Measurements from ENCODE around the gene TMC7.

The TMC7 gene

GRCh38 chr16:19031738-19032137 lies 48.0 kb downstream of the TMC7 start:
- no peak for TF ChIP-seq EZH2phosphoT487 (IDR thresholded peaks at IDR 0.05; ENCODE audit: borderline replicate concordance)
- TF ChIP-seq, protein P1, sequence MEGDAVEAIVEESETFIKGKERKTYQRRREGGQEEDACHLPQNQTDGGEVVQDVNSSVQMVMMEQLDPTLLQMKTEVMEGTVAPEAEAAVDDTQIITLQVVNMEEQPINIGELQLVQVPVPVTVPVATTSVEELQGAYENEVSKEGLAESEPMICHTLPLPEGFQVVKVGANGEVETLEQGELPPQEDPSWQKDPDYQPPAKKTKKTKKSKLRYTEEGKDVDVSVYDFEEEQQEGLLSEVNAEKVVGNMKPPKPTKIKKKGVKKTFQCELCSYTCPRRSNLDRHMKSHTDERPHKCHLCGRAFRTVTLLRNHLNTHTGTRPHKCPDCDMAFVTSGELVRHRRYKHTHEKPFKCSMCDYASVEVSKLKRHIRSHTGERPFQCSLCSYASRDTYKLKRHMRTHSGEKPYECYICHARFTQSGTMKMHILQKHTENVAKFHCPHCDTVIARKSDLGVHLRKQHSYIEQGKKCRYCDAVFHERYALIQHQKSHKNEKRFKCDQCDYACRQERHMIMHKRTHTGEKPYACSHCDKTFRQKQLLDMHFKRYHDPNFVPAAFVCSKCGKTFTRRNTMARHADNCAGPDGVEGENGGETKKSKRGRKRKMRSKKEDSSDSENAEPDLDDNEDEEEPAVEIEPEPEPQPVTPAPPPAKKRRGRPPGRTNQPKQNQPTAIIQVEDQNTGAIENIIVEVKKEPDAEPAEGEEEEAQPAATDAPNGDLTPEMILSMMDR (conservative IDR thresholded peaks at IDR 0.05; ENCODE audit: low read length): no peak
- Histone ChIP-seq H3K9me3 (ENCODE audit: insufficient read depth, low read depth, low read length) (no peaks in the 10 kb centered on the region; the same call in 1 of the 2 replicates), H3K4me2 (ENCODE audit: low read depth, low read length, poor library complexity, severe bottlenecking) (no peak overlapping the region), H2AFZ (ENCODE audit: low read length) (no peak overlapping the region), H4K20me1 (ENCODE audit: insufficient read depth, low read length, poor library complexity, severe bottlenecking) (no peaks in the 10 kb centered on the region), H3K27me3 (ENCODE audit: insufficient read depth, low read length, poor library complexity, severe bottlenecking) (no peaks in the 10 kb centered on the region), H3K79me2 (ENCODE audit: insufficient read depth, low read length) (no peaks in the 10 kb centered on the region), H3K4me1 (ENCODE audit: insufficient read depth, low read length, poor library complexity, severe bottlenecking) (no peaks in the 10 kb centered on the region), H3K36me3 (ENCODE audit: insufficient read depth, low read length) (no peaks in the 10 kb centered on the region), H3K9ac (ENCODE audit: low read depth, low read length, poor library complexity, severe bottlenecking) (no peak overlapping the region), H3F3A (ENCODE audit: low read depth) (no peaks in the 10 kb centered on the region), H3K9me2 (replicated peaks; ENCODE audit: low read depth, low read length) (no peaks in the 10 kb centered on the region), H3K4me3 (ENCODE audit: low read length, poor library complexity, severe bottlenecking) (no peak overlapping the region)

GRCh38 chr16:19033761-19034160 lies 50.0 kb downstream of the TMC7 start:
- Histone ChIP-seq H3K27me3 (ENCODE audit: insufficient read depth, low read length, poor library complexity, severe bottlenecking) (no peaks in the 10 kb centered on the region), H2AFZ (ENCODE audit: low read length) (no peak overlapping the region)
- TF ChIP-seq EZH2phosphoT487 (IDR thresholded peaks at IDR 0.05; ENCODE audit: borderline replicate concordance): no peak
- TF ChIP-seq, protein P1 (conservative IDR thresholded peaks at IDR 0.05; ENCODE audit: low read length): no peak

DNA sequence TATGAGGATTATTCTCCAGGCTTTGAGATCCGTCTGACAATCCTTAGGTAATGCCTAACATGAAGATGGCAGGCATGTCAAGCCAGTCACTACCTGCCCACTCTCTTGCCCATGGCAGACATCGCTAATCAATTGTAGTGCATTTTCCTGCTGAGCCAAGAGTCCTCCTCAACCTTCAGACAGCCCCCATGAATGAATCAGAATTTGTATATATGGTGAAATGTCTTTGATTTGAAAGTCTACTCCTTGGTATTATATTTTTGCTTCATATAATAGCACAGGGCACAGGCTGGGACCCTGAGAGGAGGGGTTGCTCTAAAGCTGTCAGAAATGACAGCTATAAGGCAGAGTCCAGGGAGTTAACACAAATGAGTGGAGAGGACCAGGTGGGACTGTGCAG lies 56.7 kb downstream of the TMC7 start:
- Histone ChIP-seq H3K79me2 (ENCODE audit: insufficient read depth, low read length) (no peaks in the 10 kb centered on the region), H3K27me3 (ENCODE audit: insufficient read depth, low read length, poor library complexity, severe bottlenecking) (no peaks in the 10 kb centered on the region), H3K9me3 (ENCODE audit: insufficient read depth, low read depth, low read length) (no peaks in the 10 kb centered on the region), H2AFZ (ENCODE audit: low read length) (no peak overlapping the region), H3K9me2 (replicated peaks; ENCODE audit: low read depth, low read length) (no peaks in the 10 kb centered on the region), H3K4me1 (ENCODE audit: insufficient read depth, low read length, poor library complexity, severe bottlenecking) (no peaks in the 10 kb centered on the region), H3K9ac (ENCODE audit: low read depth, low read length, poor library complexity, severe bottlenecking) (no peak overlapping the region), H3F3A (ENCODE audit: low read depth) (no peaks in the 10 kb centered on the region), H3K36me3 (ENCODE audit: insufficient read depth, low read length) (no peaks in the 10 kb centered on the region), H4K20me1 (ENCODE audit: insufficient read depth, low read length, poor library complexity, severe bottlenecking) (no peaks in the 10 kb centered on the region), H3K4me3 (ENCODE audit: low read length, poor library complexity, severe bottlenecking) (no peak overlapping the region), H3K4me2 (ENCODE audit: low read depth, low read length, poor library complexity, severe bottlenecking) (no peak overlapping the region)
- TF ChIP-seq, protein P1 (conservative IDR thresholded peaks at IDR 0.05; ENCODE audit: low read length): no peak
- TF ChIP-seq EZH2phosphoT487 (IDR thresholded peaks at IDR 0.05; ENCODE audit: borderline replicate concordance): no peak

More at GRCh38 chr16:19033761-19034160, 50.0 kb downstream of the TMC7 start:
- Histone ChIP-seq H3K4me2 (ENCODE audit: low read depth, low read length, poor library complexity, severe bottlenecking) (no peak overlapping the region), H3K36me3 (ENCODE audit: insufficient read depth, low read length) (no peaks in the 10 kb centered on the region), H3K79me2 (ENCODE audit: insufficient read depth, low read length) (no peaks in the 10 kb centered on the region), H3K4me1 (ENCODE audit: insufficient read depth, low read length, poor library complexity, severe bottlenecking) (no peaks in the 10 kb centered on the region), H3F3A (ENCODE audit: low read depth) (no peaks in the 10 kb centered on the region), H4K20me1 (ENCODE audit: insufficient read depth, low read length, poor library complexity, severe bottlenecking) (no peaks in the 10 kb centered on the region), H3K9me3 (ENCODE audit: insufficient read depth, low read depth, low read length) (no peaks in the 10 kb centered on the region; the same call in 1 of the 2 replicates), H3K4me3 (ENCODE audit: low read length, poor library complexity, severe bottlenecking) (no peak overlapping the region), H3K9ac (ENCODE audit: low read depth, low read length, poor library complexity, severe bottlenecking) (no peak overlapping the region), H3K9me2 (replicated peaks; ENCODE audit: low read depth, low read length) (no peaks in the 10 kb centered on the region)

All from Loucy (cell line).